Cardiac septum (tissue), 1 donor: ENCODE data around the gene ONECUT1. TPM values are rescaled to one million over a fixed set of nuclear protein-coding genes. Genes with fewer than 3 reads are reported as not detected.

ENCODE experiments used
- DNase-seq: peaks from one replicate; pipeline ENCODE4 v3.0.0-alpha.2; 2020; ENCODE audit warnings: low spot score
- intact Hi-C: fragments of 100-400 bp; cut with DNase I; formaldehyde crosslinking; loops from one replicate; pipeline ENCODE4 v1.14.0; 2022
- total RNA-seq: library from RNA; stranded (reverse); fragmentation: NEBNext Ultra II Directional; extraction: Animal tissue kit (Norgen Biotek cat#: 25700); gene quantifications from one replicate; pipeline ENCODE4 v1.2.1, GENCODE V29; 2021
- donor health status: DM: no; HTN: no; CAD: no.

Gene ONECUT1
- total RNA-seq, 1 donor from 2014 or later: not detected

DNA sequence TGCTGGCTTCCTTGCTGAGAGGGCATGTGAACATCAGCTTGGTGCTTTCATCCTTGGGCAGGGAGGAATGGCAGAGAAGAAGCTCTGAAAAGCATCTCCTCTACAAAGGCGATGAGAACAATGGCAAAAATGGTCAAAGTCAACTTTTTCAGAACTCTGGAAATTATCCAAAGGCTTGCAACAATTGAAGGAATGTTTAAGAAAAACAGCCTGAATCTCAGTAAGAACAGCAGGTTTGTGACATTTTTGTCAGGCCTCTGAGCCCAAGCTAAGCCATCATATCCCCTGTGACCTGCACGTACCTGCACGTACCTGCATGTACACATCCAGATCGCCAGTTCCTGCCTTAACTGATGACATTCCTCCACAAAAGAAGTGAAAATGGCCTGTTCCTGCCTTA, 51.8 kb downstream of the ONECUT1 start:
- DNase-seq: no peak
- intact Hi-C loops: loop anchor here (10.0 kb wide), 2 partner anchors 154 to 404 kb away; no protein-coding TSS in a partner anchor

DNA sequence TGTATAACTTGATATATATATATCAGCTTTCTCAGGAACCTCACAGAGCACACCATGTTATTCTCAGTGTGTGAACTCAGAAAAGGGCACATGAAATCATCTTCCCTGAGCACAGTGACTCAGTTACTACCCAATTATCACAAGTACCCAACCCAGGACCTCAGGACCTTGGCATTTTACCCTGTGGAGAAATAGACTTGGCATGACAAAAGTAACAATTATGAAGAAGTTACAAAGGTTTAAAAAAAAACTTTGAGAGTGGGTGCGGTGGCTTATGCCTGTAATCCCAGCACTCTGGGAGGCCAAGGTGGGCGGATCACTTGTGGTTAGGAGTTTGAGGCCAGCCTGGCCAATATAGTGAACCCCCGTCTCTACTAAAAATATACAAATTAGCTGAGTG, 52.4 kb downstream of the ONECUT1 start:
- intact Hi-C loops: loop anchor here (10.0 kb wide), 2 partner anchors 153 to 403 kb away; no protein-coding TSS in a partner anchor
- DNase-seq: no peak

DNA sequence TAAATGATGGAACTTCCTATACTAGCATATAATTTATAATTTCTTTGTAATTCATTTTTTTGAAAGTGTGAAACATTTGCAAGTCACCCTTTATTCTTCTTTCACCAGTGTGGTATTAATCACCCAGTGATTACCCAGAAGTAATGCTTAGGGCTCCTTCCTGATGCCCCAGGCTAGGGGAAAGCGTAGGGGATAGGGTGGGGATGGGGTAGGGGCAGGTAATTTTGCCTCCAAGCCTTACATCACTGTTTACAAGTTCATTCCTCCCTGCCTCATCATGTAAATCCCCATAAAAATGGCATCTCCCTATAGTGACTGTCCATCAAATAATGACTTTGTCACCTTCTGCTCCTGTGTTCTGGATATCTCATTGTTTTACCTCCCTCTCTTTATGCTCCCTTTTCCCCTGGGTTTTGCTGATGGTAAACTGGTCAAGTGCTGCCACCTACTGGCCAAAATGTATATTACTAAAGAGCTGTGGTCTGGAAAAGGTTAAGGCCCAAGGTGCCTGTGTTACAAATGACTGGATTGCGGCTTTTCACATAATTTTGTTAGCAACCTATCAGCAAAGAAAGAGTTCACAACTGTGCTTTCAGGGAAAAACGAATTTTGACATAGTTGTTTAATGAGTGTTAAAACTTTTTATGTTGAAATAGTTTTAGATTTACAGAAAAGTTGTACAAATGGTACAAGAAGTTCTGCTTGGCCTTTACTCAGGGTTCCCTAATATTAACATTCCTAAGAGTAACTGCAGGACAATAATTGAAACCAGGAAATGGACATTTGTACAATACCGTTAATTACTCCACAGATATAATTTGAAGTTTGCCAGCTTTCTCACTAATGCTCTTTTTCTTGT, 54.7 kb downstream of the ONECUT1 start:
- no peak for DNase-seq
- intact Hi-C loops: loop anchor here (1.0 to 10.0 kb wide), 3 partner anchors 151 to 479 kb away; no protein-coding TSS in a partner anchor

DNA sequence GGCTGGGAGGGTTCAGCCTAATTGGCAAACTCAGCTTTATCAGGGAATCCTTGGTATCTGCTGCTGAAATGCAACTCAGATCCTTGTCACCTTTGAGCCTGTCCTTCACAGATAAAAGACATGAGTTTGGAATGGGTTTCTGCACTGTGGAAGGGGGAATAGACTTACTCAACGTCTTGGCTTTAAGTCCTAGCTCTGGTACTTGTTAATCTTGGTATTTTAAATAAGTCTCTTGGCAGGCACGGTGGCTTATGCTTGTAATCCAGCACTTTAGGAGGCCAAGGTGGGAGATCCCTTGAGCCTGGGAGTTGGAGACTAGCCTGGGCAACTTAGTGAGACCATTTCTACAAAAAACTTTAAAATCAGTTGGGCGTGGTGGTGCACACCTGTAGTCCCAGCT, 55.8 kb downstream of the ONECUT1 start:
- no peak for DNase-seq
- intact Hi-C loops: loop anchor here (10.0 kb wide), 2 partner anchors 150 to 400 kb away; no protein-coding TSS in a partner anchor

DNA sequence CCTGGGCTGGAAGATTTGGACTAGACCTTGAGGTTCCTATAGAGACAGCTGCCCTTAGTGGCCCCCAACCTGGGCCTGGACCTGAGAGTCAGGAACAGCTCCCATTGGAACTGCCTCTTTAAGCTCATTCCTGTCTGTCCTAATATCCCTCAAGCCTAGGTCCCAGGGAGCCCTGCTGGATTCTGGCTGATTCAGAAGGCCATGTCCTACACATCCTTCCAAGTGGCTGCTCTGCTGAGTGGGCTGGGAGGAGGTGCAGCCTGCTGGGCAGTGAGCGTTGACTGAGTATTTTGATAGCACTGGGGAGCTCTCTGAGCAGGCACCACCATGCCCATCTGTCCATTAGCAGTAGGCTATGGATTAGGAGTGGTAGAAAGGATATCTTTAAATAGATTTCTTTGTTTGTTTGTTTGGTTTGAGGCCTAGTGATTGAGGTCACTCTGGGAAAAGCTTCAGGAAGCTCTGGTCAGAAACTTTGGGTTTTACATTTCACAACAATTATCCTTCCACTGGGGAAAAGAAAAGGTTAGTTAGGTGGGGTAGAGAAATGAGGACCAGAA, 56.4 kb downstream of the ONECUT1 start:
- DNase-seq: no peak
- intact Hi-C loops: loop anchor here (10.0 kb wide), 2 partner anchors 149 to 399 kb away; no protein-coding TSS in a partner anchor

DNA sequence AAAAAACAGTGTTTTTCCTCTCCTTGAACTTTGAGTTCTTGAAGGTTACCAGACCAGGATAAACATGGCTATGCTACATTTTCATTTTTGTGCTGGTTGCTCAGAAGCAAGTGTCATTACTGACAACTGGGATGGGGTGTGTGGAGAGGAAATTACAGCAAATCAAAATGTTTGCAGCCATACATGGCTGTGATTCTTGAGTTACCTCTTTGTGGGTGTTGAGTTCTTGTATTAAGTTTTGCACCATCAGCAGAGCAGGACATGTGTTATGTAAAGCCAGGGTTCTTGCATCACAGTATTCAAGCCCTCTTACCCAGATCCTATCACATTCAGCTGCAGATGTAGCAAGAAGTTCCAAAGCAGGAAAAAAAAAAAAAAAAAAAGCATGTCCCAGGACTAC, 57.0 kb downstream of the ONECUT1 start:
- no peak for DNase-seq
- intact Hi-C loops: loop anchor here (10.0 kb wide), 2 partner anchors 148 to 398 kb away; no protein-coding TSS in a partner anchor

DNA sequence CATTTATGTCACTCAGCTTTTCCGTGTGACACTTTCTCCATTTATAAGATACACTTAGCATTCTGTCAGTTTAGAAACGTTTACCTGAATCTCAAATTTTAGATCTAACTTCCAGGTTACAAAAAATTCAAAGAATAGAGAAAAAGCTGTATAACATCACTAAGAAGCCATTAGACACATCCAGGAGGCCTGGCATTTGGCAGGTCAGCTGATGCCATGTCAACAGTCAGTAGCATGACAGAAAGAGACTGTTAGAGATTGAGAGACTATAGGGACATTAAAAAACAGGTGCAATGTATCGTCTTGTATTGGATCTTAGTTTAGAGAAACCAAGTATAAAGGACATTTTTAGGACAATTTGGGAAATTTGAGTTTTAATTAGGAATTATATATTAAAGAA, 57.6 kb downstream of the ONECUT1 start:
- intact Hi-C loops: loop anchor here (10.0 kb wide), 2 partner anchors 148 to 398 kb away; no protein-coding TSS in a partner anchor
- DNase-seq: no peak

DNA sequence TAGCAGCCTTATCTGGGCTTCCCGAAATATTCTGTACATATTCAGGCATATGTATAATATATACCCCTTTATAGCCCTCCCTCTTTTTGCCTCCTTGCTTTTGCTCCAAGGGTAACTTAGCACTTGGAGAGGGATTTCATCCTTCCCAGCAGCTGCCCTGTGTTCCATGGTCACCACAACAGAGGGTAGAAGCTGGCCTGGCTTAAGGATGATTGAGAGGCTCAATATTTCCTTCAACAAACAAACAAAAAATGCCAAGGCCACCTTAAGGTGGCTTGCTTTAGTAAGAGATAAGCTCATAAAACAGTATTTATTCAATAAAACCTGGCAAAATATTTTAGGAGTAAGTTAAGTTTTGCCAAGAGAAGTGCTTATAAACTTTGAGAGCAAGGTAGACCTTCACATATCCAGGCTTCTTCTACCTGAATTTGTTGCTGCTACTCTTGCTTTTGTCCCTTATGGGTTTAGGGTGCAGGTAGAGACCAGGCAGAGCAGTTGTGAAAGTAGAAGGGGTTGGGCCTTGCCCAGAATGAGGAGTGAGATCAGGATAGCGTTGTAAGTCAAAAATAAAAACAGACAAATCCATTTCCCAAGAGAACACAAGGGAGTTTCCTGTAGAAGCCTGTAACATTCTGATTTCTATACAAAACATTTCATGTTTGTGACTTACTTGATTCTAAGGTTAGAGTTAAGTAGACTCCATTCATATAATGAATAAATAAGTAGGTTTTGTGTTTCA, 58.2 kb downstream of the ONECUT1 start:
- intact Hi-C loops: loop anchor here (10.0 kb wide), 2 partner anchors 147 to 397 kb away; no protein-coding TSS in a partner anchor
- DNase-seq: no peak

DNA sequence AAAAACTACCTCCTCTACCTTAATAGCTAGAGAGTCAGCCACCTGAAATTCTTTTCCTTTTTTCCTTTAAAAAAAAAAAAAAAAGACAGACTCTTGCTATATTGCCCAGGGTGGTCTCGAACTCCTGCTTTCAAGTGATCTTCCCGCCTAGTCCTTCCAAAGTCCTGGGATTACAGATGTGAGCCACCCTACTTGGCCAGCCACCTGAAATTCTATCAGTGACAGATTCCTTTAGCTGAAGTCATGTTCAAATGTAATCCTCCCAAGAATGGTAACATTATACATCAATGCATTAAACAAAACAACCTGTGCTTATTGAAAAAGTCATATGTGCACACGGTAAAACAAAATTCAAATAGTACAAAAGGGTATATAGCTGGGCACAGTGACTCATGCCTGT, 59.1 kb downstream of the ONECUT1 start:
- intact Hi-C loops: loop anchor here (10.0 kb wide), 2 partner anchors 146 to 396 kb away; no protein-coding TSS in a partner anchor
- DNase-seq: no peak

DNA sequence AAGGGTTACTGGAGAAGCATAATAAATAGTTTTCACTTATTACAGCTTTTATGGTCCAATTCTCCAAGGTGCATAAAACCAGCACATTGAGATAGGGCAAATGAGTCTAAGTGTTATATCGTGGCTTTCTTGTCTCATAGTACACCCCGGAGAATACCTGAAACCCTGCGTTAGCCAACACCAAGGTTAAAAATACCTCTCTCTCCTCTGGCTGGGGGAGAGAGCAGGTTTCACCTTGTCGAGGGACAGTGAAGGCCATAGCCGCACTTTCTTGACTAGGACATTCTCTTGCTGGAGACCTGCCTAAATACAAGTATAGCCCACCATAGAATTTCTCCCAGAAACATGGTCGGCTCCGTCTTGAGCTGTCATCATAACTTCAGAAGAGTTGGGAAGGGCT, 59.5 kb downstream of the ONECUT1 start:
- no peak for DNase-seq
- intact Hi-C loops: loop anchor here (10.0 kb wide), 2 partner anchors 146 to 396 kb away; no protein-coding TSS in a partner anchor

DNA sequence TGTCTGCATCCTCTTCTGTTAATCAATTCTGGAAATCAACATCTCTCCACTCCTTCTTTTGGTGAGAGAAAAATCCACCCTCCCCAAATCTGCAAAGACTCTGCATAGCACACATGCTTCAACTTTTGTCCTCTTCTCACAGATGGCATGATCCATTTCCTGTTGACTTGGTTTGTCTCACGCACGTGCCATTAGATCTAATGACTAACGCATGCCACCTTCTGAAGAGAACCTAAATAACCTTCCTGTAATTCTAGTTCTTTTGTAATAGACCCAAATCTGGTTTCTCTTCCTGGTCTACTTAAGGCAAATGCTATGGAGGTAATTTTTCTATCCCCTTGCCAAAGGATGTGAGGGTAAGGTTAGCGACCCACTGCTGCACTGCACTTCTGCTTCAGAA, 60.0 kb downstream of the ONECUT1 start:
- intact Hi-C loops: loop anchor here (10.0 kb wide), 2 partner anchors 145 to 395 kb away; no protein-coding TSS in a partner anchor
- no peak for DNase-seq

DNA sequence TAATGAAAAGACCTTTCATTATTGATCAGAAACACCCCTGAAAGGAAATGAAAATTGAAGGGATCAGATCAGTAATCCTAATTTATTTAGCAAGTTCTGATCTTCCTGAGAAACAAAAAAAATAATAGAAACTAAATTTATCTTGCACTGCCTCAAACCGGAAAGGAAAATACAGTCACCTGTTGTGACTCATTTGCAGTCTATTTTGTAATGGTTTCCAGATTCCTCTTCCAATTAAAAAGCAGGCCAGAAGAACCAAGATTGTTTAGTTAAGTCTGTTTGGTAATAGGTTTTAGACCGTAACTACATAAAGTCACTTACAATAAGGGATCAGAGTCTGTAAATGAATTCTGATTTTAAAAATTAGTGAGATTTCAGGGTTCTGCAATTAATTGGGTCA, 61.2 kb downstream of the ONECUT1 start:
- no peak for DNase-seq
- intact Hi-C loops: no loop called here

DNA sequence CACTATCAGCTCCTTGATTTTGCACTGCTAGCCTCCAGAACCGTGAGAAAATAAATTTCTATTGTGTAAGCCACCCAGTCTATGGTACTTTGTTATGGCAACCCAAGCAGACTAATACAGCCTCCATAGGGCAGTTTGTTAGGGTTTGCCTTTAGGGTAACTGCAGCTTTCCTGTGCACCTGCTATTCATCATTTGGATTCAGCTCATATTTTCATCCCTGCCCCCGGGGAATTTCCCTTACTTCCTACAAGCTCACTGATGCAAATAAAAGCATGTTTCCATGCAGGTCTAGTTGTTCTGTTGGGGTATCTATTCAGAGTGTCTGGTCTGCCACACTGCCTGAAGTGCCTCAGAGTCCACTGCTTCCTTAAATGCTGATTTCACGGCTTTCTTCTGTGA, 62.3 kb downstream of the ONECUT1 start:
- DNase-seq: no peak
- intact Hi-C loops: no loop called here

DNA sequence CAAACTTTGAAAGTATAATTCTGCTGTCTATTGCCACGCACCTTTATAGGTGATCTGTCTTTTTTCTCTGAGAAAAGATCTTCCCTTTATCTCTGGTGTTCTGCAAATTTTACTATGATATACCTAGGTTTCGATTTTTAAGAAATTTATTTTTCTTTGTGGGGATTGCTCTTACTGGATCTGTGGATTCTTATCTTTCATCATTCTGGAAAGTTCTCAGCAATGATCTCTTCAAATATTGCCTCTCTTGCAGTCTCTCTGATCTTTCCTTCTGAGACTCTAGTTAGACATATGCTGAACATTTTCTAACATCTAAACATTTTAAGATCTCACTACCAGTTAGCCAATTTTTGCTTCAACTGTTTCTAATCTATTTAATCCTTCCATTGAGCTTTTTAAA, 63.9 kb downstream of the ONECUT1 start:
- intact Hi-C loops: no loop called here
- DNase-seq: no peak

DNA sequence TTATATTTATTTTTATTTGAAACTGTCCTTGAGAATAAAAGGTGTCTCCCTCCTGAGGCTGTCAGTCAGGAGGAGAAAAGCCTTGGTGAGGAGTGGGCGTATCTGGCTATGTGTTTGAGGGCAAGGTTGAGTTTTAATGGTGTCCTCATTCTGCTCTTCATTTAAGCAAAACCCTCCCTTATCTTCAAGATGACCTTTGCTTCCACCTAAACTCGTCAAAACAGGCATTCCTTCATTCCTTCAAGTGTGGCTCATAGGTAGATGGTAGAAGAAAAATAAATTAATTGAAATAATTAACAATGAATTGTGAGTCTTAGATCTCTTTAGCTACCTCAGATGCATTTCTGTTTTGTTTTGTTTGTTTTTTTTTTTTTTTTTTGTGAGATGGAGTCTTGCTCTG, 71.6 kb downstream of the ONECUT1 start:
- intact Hi-C loops: no loop called here
- DNase-seq: no peak

DNA sequence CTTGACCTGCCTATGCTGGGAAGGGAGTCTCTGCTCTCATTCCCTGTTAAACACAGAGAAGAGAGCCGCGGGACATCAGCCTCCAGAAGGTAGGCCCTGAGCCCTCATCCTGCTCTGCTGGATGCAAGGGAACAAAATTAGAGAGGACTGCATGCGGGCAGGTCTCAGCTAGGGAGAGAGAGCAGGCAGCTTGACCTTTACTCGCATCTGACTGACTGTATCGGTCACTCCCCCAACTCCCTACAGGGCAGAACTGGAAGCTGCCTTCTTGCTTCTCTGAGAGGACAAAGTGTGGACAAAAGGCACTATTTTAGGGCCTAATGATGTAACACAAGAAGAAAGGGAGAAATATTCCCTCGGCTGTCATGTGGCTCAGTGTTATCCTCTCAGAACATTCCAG, 72.2 kb downstream of the ONECUT1 start:
- intact Hi-C loops: no loop called here

DNA sequence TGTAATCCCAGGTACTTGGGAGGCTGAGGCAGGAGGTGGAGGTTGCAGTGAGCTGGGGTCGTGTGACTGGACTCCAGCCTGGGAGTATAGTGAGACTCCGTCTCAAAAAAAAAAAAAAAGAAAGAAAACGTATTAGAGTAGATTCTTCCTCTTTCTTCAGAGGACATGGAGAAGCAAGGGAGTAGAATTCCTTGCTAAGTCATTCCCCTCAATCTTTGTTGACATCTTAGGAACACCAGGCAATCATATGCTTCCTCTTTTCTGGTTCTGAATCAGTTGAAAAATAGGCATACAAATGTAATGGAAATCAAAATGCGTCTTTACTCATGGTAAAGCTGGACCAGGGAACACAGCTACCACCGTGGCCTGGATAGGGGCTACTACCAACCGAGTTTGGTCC, 72.7 kb downstream of the ONECUT1 start:
- intact Hi-C loops: no loop called here
- DNase-seq: no peak

More for the DNA sequence above, 72.2 kb downstream of the ONECUT1 start:
- no peak for DNase-seq

DNA sequence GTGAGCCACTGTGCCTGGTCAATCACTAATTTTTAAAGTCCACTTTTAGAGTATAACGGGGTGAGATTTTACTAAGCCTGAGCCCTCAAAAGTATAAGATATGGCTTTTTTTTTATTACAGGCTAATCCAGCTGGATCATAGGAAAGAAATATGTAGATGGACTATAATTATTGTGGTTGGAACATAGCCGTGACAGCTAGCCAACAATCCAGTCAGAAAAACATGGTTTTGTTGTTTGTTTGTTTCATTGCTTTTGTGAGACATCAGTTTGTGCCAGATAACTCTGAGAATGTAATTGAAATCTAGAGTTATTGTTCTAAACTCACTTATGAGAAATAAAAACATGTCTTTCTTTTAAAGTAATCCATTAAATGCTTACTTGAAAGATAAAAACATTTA, 73.6 kb downstream of the ONECUT1 start:
- intact Hi-C loops: no loop called here
- DNase-seq: no peak

DNA sequence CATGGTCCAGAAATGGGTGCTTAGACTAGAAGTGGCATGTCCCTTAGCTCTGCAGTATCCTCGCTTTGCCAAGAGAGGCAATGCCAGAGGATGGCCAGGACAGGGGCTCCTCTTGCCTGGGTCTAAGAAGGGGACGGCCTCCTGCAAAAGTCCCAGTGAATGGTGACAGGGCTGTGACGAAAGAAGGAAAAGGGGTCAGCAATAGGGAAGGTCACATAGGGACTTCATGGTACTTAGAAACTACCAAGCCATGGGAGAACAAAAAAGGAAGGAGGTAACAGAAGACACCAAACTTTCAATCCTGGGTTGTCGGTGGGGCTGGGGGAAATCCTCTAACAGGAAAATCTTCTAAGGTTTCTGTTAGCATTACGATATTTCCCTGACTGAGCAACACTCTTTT, 74.7 kb downstream of the ONECUT1 start:
- intact Hi-C loops: no loop called here
- no peak for DNase-seq

DNA sequence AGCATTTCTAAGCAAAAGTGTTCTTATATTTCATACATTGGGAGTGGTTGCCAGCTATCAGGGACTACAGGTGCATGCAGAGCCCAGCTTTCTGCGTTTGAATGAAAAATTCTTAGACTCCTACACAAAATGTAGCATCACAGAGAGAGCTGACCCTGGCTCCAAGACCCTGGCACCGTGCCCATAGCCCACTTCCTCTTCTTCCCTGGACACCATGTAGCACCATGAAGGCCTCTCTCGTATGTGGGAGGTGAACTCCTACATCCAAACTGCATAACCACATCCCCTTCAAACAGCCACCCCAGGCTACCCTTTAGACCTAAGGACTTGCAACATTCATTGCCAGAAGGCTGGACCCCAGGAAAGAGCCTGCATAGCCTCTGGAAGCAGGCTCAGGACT, 75.2 kb downstream of the ONECUT1 start:
- intact Hi-C loops: no loop called here
- DNase-seq: no peak
